ENCODE results near the gene ZRANB2.

The ZRANB2 gene

GRCh38 chr1:71071720-71072119 lies 9.1 kb downstream of the ZRANB2 start:
- in situ Hi-C loops (cut with MboI; ENCODE audit: low sequenced_read_pairs): no loop called here

DNA sequence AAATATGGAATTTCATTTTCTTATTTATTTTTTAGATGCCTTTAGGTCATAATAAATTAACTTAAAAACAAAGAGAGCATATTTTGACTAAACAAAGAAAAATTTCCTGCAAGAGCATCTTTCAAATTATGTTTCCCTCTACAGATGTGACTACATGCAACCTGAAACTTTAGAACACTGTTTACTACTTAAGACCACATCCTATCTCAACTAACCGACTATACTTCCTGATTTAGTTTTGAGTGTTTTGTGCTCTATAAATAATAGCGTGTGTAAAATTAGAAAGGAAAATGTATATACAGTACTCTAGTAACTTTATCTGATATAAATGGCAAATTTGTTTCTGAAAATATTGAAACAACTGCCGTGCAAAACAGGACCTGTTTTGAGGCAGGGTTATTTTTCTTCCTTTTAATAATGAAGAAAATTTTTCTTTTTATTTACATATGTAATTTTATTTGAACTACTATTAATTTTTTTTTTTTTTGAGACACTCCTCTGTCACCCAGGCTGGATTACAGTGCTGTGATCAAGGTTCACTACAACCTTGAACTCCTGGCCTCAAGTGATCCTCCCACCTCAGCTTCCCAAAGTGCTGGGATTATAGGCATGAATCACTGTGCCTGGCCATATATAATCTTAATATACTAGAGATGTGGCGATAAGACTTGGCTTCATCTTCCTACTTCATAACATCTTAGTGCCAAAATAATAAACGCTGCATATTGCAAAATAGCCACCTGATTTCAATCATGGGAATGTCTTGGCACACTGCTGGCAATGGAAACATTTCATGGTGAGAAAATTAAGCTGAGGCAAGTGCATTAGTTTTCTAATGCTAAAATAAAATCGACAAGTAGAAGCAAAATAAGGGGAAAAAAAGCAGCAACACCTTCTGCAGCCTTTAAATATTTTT lies 12.3 kb downstream of the ZRANB2 start:
- in situ Hi-C loops (cut with MboI; ENCODE audit: low sequenced_read_pairs): no loop called here

DNA sequence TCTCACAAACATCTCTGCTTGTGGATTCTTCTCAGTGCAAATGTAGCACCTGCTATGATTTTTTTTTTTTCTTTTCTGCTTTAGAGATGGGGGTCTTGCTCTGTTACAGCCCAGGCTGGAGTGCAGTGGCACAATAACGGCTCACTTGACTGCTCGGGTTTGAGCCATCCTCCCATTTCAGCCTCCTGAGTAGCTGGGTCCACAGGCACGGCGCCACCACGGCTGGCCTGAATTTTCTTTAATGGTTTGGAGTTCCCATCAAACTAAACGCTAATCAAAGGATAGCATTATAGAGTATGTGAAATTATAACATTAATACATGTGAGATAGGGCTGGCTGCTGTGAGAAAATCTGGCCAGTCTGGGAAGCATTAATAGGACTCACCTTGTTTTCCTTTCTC lies 26.0 kb downstream of the ZRANB2 start:
- in situ Hi-C loops (cut with MboI; ENCODE audit: low sequenced_read_pairs): no loop called here

GRCh38 chr1:71054281-71054731 lies 26.5 kb downstream of the ZRANB2 start:
- in situ Hi-C loops (cut with MboI; ENCODE audit: low sequenced_read_pairs): no loop called here

DNA sequence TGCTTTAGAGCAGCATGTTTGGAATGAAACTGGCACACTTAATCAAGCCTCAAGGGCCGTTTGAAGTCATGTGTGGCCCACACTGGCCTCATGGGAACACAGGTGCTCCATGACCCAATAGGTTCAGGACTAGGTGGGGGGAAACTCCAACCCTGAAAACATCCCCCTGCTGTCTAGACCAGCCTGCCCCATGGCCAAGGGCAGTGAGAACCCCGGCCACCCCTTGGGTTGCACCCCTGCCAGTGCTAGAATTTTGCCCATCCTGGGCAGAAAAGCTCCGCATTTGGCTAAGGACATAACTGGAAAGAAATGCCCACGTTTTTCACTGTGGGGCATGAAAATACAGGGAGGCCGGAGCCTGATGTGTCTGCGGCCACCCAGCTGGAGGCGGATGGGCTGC lies 27.1 kb downstream of the ZRANB2 start:
- in situ Hi-C loops (cut with MboI; ENCODE audit: low sequenced_read_pairs): no loop called here

DNA sequence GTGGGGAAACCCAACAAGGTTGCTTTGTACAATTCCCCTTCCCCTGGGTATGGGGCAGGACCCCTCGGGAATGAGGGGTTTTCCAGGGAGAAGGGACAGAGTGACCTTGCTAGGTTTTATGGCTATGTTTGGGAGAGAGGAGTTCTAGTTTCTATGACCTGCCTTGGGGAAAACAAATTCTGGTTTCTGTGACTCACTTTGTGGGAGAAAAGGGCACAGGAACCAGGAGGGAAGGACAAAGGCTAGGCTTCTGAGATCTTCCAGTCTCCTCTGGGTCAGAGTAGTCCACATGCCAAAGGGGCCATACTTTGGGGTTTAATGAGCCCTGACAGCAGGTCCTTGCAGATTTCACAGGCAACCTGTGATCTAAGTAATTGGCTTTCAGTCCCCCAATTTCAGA lies 27.7 kb downstream of the ZRANB2 start:
- in situ Hi-C loops (cut with MboI; ENCODE audit: low sequenced_read_pairs): no loop called here

GRCh38 chr1:71049951-71050598 lies 30.8 kb downstream of the ZRANB2 start:
- in situ Hi-C loops (cut with MboI; ENCODE audit: low sequenced_read_pairs): loop anchor here (25.0 kb wide), 1 partner anchor 363 kb away; no protein-coding TSS in a partner anchor

DNA sequence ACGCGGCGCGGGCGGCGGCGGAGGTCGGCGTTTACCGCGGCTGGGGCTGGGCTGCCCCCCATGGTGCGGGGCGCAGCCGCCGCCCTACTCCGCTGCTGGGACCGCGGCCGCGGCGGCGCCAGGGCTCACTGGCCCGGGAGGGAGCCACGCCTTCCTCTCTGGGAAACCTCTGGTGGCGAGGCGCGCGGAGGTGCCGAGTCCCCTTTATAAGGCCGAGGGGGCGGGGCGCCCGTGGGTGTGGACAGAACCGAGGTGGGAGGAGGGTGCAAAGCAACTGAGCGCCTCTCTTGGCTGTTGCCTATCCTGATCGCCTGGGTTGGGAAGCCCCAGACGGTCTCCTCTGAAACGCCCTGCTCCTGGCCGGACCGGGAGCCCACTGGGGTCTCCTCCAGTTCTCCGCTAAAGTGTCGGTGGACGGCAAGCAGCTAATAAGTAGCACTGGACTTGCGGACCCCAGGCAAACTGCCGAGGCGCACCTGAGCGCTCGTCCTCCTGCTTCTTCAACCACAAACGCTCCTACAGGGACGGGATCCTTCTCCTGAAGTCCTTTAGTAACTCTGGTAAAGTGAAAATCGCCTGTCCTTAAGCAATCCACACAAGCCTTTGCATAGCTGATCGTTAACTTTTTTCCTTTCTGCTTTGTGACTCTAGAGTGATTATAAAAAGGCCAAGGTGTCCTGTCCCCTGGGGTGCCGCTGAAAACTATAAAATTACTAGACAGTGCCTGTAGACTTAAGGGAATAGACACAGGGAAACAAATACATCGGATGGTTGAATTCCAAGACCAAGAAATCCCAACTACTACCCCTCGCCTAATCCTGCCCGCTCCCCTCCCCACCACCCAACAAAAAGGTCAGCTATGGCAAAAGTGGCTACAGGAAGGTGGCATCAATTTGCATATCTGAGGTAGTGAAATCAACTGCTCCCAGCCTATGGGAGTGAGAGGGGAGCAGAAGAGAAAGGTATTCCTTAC lies 32.9 kb downstream of the ZRANB2 start, which contains the start of gene PTGER3:
PTGER3 (minus strand) TSS at position 182 of the 973 bp plus-strand sequence. CDS start 239 bp downstream, outside the sequence.
- in situ Hi-C loops (cut with MboI; ENCODE audit: low sequenced_read_pairs): loop anchor here (25.0 kb wide), 1 partner anchor 361 kb away; no protein-coding TSS in a partner anchor

DNA sequence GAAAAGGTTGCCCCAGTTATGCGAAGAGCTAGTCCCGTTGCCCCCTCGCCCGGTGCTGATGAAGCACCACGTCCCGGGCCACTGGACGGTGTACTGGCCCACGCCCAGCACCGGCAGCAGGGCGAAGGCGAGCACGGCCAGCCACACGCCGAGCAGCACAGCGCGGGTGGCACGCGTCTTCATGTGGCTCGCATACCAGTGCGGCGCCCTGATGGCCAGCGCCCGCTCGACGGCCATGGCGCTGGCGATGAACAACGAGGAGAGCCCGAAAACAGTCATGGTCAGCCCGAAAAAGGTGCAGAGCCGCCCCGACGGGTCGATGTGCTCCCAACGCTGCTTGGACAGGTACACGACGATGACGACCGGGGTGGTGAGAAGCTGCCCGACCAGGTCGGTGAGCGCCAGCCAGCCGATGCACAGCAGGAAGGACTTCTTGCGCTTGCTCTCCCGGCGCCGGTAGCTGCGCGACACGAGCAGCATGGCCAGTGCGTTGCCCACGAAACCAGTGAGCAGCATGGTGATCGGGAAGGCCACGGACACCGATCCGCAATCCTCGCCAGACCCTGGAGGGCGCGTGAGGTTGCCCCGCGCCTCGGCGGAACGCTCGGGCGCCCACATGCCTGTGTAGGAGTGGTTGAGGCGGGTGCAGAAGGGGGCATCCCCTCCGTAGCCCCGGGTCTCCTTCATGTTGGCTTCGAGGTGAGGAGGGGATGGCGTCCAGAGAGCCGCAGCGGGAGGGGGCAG lies 33.8 kb downstream of the ZRANB2 start:
- in situ Hi-C loops (cut with MboI; ENCODE audit: low sequenced_read_pairs): loop anchor here (25.0 kb wide), 1 partner anchor 360 kb away; no protein-coding TSS in a partner anchor

- in situ Hi-C loops (cut with MboI; ENCODE audit: low sequenced_read_pairs): loop anchor here (25.0 kb wide), 1 partner anchor 358 kb away; no protein-coding TSS in a partner anchor
These were observed 35.3 kb downstream of the ZRANB2 start for GRCh38 chr1:71045463-71046028.

DNA sequence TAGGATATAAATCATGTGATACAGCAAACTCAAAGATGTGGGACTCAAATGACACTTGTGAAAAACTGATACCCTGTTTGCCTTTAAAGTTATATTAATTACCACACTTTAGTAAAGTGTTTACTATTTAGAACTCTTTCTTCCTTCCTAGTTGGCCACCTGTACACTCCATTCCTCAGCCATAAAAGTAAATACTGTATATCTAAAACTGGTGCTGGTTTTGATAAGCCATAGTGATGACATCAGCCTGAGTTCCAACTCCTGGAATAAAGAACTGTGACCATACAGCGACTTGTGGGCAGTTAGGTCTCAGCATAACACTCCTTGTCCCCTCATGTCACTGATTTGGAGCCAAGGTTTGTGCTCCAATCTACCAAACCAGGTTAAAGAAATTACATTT lies 36.0 kb downstream of the ZRANB2 start:
- in situ Hi-C loops (cut with MboI; ENCODE audit: low sequenced_read_pairs): loop anchor here (25.0 kb wide), 1 partner anchor 358 kb away; no protein-coding TSS in a partner anchor

DNA sequence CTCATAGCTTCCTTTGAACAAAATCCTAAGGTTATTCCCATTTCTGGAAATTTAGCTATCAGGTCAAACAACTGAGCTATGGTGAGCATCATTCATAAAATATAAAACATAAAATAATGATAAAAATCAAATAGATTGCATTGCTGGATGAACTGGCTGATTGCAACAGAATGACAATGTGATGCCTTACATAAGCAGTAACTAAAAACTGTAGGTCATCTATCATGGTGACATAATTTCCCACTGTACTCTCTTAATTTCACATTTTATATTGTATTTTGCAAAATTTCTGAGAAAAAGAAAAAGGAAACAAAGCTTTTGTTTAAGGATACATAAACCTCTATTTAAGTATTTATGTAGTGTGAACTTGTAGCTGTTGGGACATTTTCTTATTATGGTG lies 37.8 kb downstream of the ZRANB2 start:
- in situ Hi-C loops (cut with MboI; ENCODE audit: low sequenced_read_pairs): loop anchor here (25.0 kb wide), 1 partner anchor 356 kb away; no protein-coding TSS in a partner anchor

DNA sequence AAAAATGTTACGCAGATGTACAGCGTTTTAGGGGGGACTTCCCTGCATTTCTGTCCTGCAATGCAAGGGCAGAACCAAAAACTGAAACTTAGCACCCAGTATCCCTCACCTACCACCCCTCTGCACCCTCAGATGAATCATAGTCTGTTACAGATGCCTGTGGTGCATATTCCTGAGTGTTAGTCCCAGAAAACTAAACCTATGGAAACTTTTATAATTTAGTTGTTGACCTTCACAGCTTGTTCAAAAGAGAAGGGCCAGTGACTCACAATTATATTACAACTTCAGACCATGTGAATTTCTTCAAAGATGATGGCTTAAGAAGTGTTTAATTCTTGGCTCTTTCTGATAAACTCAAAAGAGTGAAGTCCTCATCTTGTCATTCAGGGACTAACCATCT lies 39.0 kb downstream of the ZRANB2 start:
- in situ Hi-C loops (cut with MboI; ENCODE audit: low sequenced_read_pairs): loop anchor here (25.0 kb wide), 1 partner anchor 355 kb away; no protein-coding TSS in a partner anchor

GRCh38 chr1:71039661-71040262 lies 41.1 kb downstream of the ZRANB2 start:
- in situ Hi-C loops (cut with MboI; ENCODE audit: low sequenced_read_pairs): loop anchor here (25.0 kb wide), 1 partner anchor 352 kb away; no protein-coding TSS in a partner anchor

- in situ Hi-C loops (cut with MboI; ENCODE audit: low sequenced_read_pairs): loop anchor here (25.0 kb wide), 1 partner anchor 352 kb away; no protein-coding TSS in a partner anchor
These were observed 41.9 kb downstream of the ZRANB2 start for GRCh38 chr1:71038942-71039341.

- in situ Hi-C loops (cut with MboI; ENCODE audit: low sequenced_read_pairs): loop anchor here (25.0 kb wide), 1 partner anchor 351 kb away; no protein-coding TSS in a partner anchor
These were observed 42.8 kb downstream of the ZRANB2 start for GRCh38 chr1:71037829-71038620.

DNA sequence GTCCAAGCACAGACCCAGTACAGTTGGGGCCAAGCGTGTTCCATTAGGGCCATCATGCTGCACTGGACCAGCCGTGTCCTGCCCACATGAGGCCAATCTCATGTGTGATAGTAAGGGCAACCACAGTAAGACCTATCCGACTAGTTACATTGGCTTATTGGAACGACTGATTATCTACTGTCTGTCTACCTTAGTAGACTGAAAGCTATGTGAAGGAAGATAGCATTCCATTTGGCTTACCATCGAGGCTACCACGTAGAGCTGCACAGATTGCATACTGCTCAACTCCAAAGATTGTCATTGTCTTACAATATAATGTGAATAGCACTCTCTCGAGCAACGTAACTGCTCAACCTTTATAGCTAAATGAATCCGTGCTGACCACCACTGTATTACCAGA lies 43.8 kb downstream of the ZRANB2 start:
- in situ Hi-C loops (cut with MboI; ENCODE audit: low sequenced_read_pairs): loop anchor here (25.0 kb wide), 1 partner anchor 350 kb away; no protein-coding TSS in a partner anchor

DNA sequence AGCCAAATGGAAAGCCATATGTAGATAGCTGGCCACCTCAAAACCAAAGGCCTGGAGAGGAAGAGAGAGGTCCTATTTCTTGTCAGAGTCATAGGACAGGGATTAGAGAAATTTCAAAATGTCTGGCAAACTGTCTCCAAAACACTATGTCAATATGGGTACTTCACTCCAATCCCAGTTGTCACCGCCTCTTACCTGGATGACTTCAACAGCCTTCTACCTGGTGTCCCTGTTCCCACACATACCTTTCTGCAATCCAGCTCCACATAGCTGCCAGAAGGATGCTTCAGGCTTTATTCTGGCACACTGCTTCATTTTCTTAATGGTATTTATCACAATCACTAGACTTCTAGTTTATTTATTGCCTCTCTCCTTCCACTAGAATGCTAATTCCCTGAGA lies 47.7 kb downstream of the ZRANB2 start:
- in situ Hi-C loops (cut with MboI; ENCODE audit: low sequenced_read_pairs): loop anchor here (25.0 kb wide), 1 partner anchor 346 kb away; no protein-coding TSS in a partner anchor
